HEK293 (cell line): Measurements from ENCODE around the gene PTPRN2.

Source experiments
- CTCF ChIA-PET: fragments of 350-600 bp; formaldehyde crosslinking; extraction: SDS; loops from one replicate; lab custom pipeline; 2021; ENCODE audit warnings: antibody characterized with exemption; lab: Yijun Ruan, JAX
- POLR2A ChIA-PET: fragments of 300-600 bp; formaldehyde crosslinking; extraction: SDS; loops from one replicate; lab custom pipeline; 2020; ENCODE audit warnings: antibody characterized with exemption, inconsistent platforms; lab: Yijun Ruan, JAX
- H3K27ac ChIP-seq: fragments of 200-500 bp; sonication (Bioruptor generic); 2 replicates; pipeline ENCODE4 v1.5.1; 2014; ENCODE audit warnings: low read depth, low read length, control low read depth, inconsistent platforms; ENCODE audit errors: extremely low read depth
- H3K36me3 ChIP-seq, 2 experiments: fragments of 200-500 bp in 1 of 2; sonication (Bioruptor generic) in 1 of 2; 1 replicate in 1 of 2; 2 replicates in 1 of 2; pipeline ENCODE4 v1.5.1; 2014 to 2017; ENCODE audit warnings: inconsistent platforms in 2 of 2, low read length in 2 of 2; ENCODE audit not compliant: control insufficient read depth in 2 of 2, insufficient read depth in 1 of 2
- H3K4me1 ChIP-seq: fragments of 200-500 bp; sonication (Bioruptor generic); 2 replicates; pipeline ENCODE4 v1.5.1; 2014; ENCODE audit warnings: mild to moderate bottlenecking, low read length, inconsistent platforms; ENCODE audit not compliant: control insufficient read depth, insufficient read depth
- H3K4me3 ChIP-seq: 2 replicates; pipeline ENCODE4 v1.5.1; 2011; ENCODE audit warnings: low read depth, mild to moderate bottlenecking, control low read depth, low read length, moderate library complexity
- H3K9me3 ChIP-seq: fragments of 200-500 bp; sonication (Bioruptor generic); 2 replicates; pipeline ENCODE4 v1.5.1; 2014; ENCODE audit warnings: low read depth, low read length, inconsistent platforms; ENCODE audit not compliant: control insufficient read depth, insufficient read depth
- GLIS2 ChIP-seq: fragments of 450-650 bp; formaldehyde crosslinking; IDR thresholded peaks from 2 replicates; pipeline ENCODE4 v1.5.1; 2016; ENCODE audit warnings: missing biosample characterization, missing genetic modification characterization
- HOXA7 ChIP-seq: sonication (generic); formaldehyde crosslinking; IDR thresholded peaks from 2 replicates; pipeline ENCODE4 v1.8.1; 2022; ENCODE audit warnings: missing genetic modification reagents, borderline replicate concordance
- KLF9 ChIP-seq: fragments of 450-650 bp; formaldehyde crosslinking; IDR thresholded peaks from 2 replicates; pipeline ENCODE4 v1.5.1; 2016; ENCODE audit warnings: missing biosample characterization, missing genetic modification characterization, low read depth
- OSR2 ChIP-seq: fragments of 450-650 bp; formaldehyde crosslinking; IDR thresholded peaks from 2 replicates; pipeline ENCODE4 v1.5.1; 2016; ENCODE audit warnings: missing biosample characterization, missing genetic modification characterization
- PRDM1 ChIP-seq: fragments of 450-650 bp; formaldehyde crosslinking; IDR thresholded peaks from 2 replicates; pipeline ENCODE4; 2016; ENCODE audit warnings: missing biosample characterization, missing genetic modification characterization
- SP7 ChIP-seq: fragments of 450-650 bp; formaldehyde crosslinking; IDR thresholded peaks from 2 replicates; pipeline ENCODE4 v1.5.1; 2016; ENCODE audit warnings: missing biosample characterization, missing genetic modification characterization
- YY1 ChIP-seq: fragments of 450-650 bp; formaldehyde crosslinking; IDR thresholded peaks from 2 replicates; pipeline ENCODE4 v1.5.1; 2018; ENCODE audit warnings: missing biosample characterization, missing genetic modification characterization
- ZBTB1 ChIP-seq: fragments of 450-650 bp; formaldehyde crosslinking; IDR thresholded peaks from 2 replicates; pipeline ENCODE4 v1.5.1; 2016; ENCODE audit warnings: missing biosample characterization, missing genetic modification characterization
- ZFP3 ChIP-seq: fragments of 450-650 bp; formaldehyde crosslinking; IDR thresholded peaks from 2 replicates; pipeline ENCODE4 v1.5.1; 2016; ENCODE audit warnings: low read depth, missing biosample characterization, missing genetic modification characterization
- ZNF112 ChIP-seq: fragments of 450-650 bp; formaldehyde crosslinking; IDR thresholded peaks from 2 replicates; pipeline ENCODE4 v1.5.0; 2017; ENCODE audit warnings: missing biosample characterization, missing genetic modification characterization
- ZNF174 ChIP-seq: fragments of 450-650 bp; formaldehyde crosslinking; IDR thresholded peaks from 2 replicates; pipeline ENCODE4 v1.5.0; 2017; ENCODE audit warnings: missing biosample characterization, mild to moderate bottlenecking, missing genetic modification characterization
- ZNF19 ChIP-seq: fragments of 450-650 bp; formaldehyde crosslinking; IDR thresholded peaks from 2 replicates; pipeline ENCODE4; 2016; ENCODE audit warnings: missing biosample characterization, missing genetic modification characterization, low read depth
- ZNF202 ChIP-seq: fragments of 450-650 bp; formaldehyde crosslinking; IDR thresholded peaks from 2 replicates; pipeline ENCODE4 v1.5.1; 2016; ENCODE audit warnings: missing biosample characterization, missing genetic modification characterization, borderline replicate concordance
- ZNF211 ChIP-seq: fragments of 450-650 bp; formaldehyde crosslinking; IDR thresholded peaks from 2 replicates; pipeline ENCODE4 v1.5.1; 2016; ENCODE audit warnings: low read depth, missing biosample characterization, missing genetic modification characterization
- ZNF214 ChIP-seq: fragments of 450-650 bp; formaldehyde crosslinking; IDR thresholded peaks from 2 replicates; pipeline ENCODE4 v1.5.1; 2017; ENCODE audit warnings: missing biosample characterization, mild to moderate bottlenecking, missing genetic modification characterization, borderline replicate concordance
- ZNF37A ChIP-seq: fragments of 450-650 bp; IDR thresholded peaks from 2 replicates; pipeline ENCODE4 v1.5.1; 2018; ENCODE audit warnings: missing biosample characterization, missing genetic modification characterization
- ZNF529 ChIP-seq: fragments of 450-650 bp; formaldehyde crosslinking; IDR thresholded peaks from 2 replicates; pipeline ENCODE4 v1.5.1; 2017; ENCODE audit warnings: missing genetic modification characterization, missing biosample characterization; ENCODE audit not compliant: insufficient replicate concordance
- ZNF585B ChIP-seq: fragments of 450-650 bp; formaldehyde crosslinking; IDR thresholded peaks from 2 replicates; pipeline ENCODE4 v1.5.1; 2016; ENCODE audit warnings: missing biosample characterization, missing genetic modification characterization
- ZNF791 ChIP-seq: fragments of 450-650 bp; formaldehyde crosslinking; IDR thresholded peaks from 2 replicates; pipeline ENCODE4 v1.5.1; 2016; ENCODE audit warnings: missing biosample characterization, missing genetic modification characterization
- ZSCAN23 ChIP-seq: fragments of 450-650 bp; formaldehyde crosslinking; IDR thresholded peaks from 2 replicates; pipeline ENCODE4 v1.5.1; 2016; ENCODE audit warnings: missing biosample characterization, missing genetic modification characterization
- ZXDB ChIP-seq: fragments of 450-650 bp; formaldehyde crosslinking; IDR thresholded peaks from 2 replicates; pipeline ENCODE4 v1.5.1; 2016; ENCODE audit warnings: missing biosample characterization, missing genetic modification characterization
- TF ChIP-seq, protein P1 (sequence below): fragments of 450-650 bp; formaldehyde crosslinking; IDR thresholded peaks from 2 replicates; pipeline ENCODE4 v1.5.1; 2016; ENCODE audit warnings: missing biosample characterization, missing genetic modification characterization
- TF ChIP-seq, protein P2 (sequence below): sonication (generic); formaldehyde crosslinking; IDR thresholded peaks from 2 replicates; pipeline ENCODE4 v1.8.1; 2022; ENCODE audit warnings: mild to moderate bottlenecking, moderate library complexity, missing genetic modification reagents
- TF ChIP-seq, protein P3 (sequence below): fragments of 450-650 bp; formaldehyde crosslinking; IDR thresholded peaks from 2 replicates; pipeline ENCODE4 v1.5.1; 2016; ENCODE audit warnings: missing biosample characterization, missing genetic modification characterization, borderline replicate concordance
- TF ChIP-seq, protein P4 (sequence below): fragments of 450-650 bp; formaldehyde crosslinking; IDR thresholded peaks from 2 replicates; pipeline ENCODE4 v1.5.1; 2016; ENCODE audit warnings: missing biosample characterization, missing genetic modification characterization

The PTPRN2 gene

DNA sequence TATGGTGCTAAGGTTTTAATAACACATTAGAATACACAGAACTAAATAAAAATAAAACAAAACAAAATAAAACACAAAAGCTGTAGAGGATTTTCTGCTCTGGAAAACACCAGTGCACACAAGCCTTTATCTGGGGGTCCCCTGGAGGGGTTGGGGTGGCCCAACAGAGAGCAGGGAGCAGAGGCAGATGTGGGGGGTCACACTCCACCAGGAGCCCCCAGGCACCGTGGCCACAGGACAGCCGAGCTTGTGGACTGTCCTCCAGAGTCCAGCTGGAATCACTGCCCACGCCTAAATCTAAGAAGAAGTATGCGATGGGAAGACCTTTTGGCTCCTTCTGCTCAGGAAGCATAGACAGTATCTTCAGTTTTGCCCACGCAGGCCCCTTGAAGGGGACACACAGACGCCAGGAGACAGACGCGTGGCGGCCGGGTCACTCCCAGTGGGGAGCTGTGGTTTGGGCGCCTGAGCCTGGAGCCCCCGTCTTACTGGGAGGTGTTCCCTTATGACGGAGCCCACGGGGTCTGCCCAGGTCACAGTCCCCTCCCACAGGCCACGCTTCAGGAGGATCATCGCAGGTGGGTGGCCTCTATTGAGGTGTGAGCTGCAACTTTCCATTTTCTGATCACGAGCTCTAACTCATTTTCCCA, 595.0 kb downstream of the PTPRN2 start (continued):
- TF ChIP-seq ZNF19 (no peak), KLF9 (tag by site-specific recombination) (no peak), ZXDB (tag by site-specific recombination) (no peak), ZFP3 (tag by site-specific recombination) (no peak), HOXA7 (CRISPR knock-in tag) (no peak), SP7 (no peak), ZSCAN23 (tag by site-specific recombination) (no peak), ZNF37A (tag by site-specific recombination) (no peak), ZNF211 (tag by site-specific recombination) (no peak), ZNF174 (tag by site-specific recombination) (no peak), ZNF529 (tag by site-specific recombination) (no peak), PRDM1 (tag by site-specific recombination) (no peak)
- TF ChIP-seq, protein P1, sequence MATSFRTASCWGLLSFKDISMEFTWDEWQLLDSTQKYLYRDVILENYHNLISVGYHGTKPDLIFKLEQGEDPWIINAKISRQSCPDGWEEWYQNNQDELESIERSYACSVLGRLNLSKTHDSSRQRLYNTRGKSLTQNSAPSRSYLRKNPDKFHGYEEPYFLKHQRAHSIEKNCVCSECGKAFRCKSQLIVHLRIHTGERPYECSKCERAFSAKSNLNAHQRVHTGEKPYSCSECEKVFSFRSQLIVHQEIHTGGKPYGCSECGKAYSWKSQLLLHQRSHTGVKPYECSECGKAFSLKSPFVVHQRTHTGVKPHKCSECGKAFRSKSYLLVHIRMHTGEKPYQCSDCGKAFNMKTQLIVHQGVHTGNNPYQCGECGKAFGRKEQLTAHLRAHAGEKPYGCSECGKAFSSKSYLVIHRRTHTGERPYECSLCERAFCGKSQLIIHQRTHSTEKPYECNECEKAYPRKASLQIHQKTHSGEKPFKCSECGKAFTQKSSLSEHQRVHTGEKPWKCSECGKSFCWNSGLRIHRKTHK (tag by site-specific recombination), result no peak

DNA sequence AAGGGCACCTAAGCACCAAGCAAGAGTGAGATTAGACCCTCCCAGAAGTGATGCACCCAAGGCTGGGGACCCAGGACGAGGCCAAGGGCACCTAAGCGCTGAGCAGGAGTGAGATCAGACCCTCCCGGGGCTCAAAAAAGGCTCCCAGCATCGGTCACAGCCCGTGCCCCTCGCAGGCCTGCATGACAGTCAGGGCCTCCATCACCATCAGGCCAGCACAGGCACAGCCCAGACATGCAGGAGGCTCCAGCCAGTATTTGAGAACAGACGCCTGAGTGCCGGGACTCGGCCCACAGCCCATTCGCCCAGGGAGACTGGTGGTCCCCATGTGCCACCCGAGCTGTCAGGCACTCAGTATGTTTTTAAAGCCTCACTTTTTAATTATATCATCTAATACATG, 595.9 kb downstream of the PTPRN2 start:
- Histone ChIP-seq H3K36me3 (no peaks in the 10 kb centered on the region), H3K4me1 (no peaks in the 10 kb centered on the region)
- ChIA-PET CTCF (no interaction called here), POLR2A (no interaction called here)
- TF ChIP-seq SP7, result no peak
- TF ChIP-seq, protein P2, sequence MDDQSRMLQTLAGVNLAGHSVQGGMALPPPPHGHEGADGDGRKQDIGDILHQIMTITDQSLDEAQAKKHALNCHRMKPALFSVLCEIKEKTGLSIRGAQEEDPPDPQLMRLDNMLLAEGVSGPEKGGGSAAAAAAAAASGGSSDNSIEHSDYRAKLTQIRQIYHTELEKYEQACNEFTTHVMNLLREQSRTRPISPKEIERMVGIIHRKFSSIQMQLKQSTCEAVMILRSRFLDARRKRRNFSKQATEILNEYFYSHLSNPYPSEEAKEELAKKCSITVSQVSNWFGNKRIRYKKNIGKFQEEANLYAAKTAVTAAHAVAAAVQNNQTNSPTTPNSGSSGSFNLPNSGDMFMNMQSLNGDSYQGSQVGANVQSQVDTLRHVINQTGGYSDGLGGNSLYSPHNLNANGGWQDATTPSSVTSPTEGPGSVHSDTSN (CRISPR knock-in tag), result no peak
- TF ChIP-seq ZNF585B (tag by site-specific recombination), result no peak
- TF ChIP-seq GLIS2 (tag by site-specific recombination), result no peak
- no peak for TF ChIP-seq ZNF202 (tag by site-specific recombination)
- no peak for TF ChIP-seq ZSCAN23 (tag by site-specific recombination)
- no peak for TF ChIP-seq ZBTB1 (tag by site-specific recombination)
- TF ChIP-seq, all 188 proteins: peak for 0
- Histone ChIP-seq H3K4me3 (no peak overlapping the region), H3K27ac (no peak overlapping the region), H3K9me3 (no peaks in the 10 kb centered on the region)

DNA sequence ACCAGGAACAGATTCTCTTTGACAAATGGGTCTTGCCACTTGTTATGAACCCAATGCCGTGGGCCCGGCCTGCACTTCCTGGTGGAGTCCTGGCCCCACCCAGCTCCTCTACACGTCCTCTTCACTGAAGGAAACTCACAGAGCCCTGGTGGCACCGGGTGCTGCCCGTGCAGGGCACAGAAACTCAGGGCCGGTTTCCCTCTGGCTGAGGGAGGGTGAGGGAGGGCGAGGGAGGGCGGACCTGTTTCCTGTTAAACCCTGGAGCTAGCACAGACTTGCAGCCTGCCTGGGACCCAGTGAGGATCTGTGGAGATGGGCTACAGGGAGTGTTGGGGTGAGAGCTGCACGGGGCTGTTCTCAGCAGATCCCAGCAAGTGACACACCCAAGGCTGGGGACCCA, 596.3 kb downstream of the PTPRN2 start:
- Histone ChIP-seq H3K4me3 (no peak overlapping the region), H3K4me1 (no peaks in the 10 kb centered on the region), H3K27ac (no peak overlapping the region), H3K9me3 (no peaks in the 10 kb centered on the region), H3K36me3 (no peaks in the 10 kb centered on the region)
- ChIA-PET CTCF (no interaction called here), POLR2A (no interaction called here)
- TF ChIP-seq, protein P3, sequence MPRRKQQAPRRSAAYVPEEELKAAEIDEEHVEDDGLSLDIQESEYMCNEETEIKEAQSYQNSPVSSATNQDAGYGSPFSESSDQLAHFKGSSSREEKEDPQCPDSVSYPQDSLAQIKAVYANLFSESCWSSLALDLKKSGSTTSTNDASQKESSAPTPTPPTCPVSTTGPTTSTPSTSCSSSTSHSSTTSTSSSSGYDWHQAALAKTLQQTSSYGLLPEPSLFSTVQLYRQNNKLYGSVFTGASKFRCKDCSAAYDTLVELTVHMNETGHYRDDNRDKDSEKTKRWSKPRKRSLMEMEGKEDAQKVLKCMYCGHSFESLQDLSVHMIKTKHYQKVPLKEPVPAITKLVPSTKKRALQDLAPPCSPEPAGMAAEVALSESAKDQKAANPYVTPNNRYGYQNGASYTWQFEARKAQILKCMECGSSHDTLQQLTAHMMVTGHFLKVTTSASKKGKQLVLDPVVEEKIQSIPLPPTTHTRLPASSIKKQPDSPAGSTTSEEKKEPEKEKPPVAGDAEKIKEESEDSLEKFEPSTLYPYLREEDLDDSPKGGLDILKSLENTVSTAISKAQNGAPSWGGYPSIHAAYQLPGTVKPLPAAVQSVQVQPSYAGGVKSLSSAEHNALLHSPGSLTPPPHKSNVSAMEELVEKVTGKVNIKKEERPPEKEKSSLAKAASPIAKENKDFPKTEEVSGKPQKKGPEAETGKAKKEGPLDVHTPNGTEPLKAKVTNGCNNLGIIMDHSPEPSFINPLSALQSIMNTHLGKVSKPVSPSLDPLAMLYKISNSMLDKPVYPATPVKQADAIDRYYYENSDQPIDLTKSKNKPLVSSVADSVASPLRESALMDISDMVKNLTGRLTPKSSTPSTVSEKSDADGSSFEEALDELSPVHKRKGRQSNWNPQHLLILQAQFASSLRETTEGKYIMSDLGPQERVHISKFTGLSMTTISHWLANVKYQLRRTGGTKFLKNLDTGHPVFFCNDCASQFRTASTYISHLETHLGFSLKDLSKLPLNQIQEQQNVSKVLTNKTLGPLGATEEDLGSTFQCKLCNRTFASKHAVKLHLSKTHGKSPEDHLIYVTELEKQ (tag by site-specific recombination), result no peak
- TF ChIP-seq ZNF112 (tag by site-specific recombination), result no peak
- TF ChIP-seq YY1 (tag by site-specific recombination), result no peak
- no peak for TF ChIP-seq ZNF791 (tag by site-specific recombination)
- no peak for TF ChIP-seq ZNF214 (tag by site-specific recombination)
- no peak for TF ChIP-seq OSR2 (tag by site-specific recombination)
- TF ChIP-seq, protein P4, sequence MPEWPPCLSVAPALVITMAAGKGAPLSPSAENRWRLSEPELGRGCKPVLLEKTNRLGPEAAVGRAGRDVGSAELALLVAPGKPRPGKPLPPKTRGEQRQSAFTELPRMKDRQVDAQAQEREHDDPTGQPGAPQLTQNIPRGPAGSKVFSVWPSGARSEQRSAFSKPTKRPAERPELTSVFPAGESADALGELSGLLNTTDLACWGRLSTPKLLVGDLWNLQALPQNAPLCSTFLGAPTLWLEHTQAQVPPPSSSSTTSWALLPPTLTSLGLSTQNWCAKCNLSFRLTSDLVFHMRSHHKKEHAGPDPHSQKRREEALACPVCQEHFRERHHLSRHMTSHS (tag by site-specific recombination), result no peak
